Activated B cell treated with CpG ODN at 0.5 μM for 24 hours (primary cell): Measurements from ENCODE around the gene MYCN. TPM values are rescaled to one million over a fixed set of nuclear protein-coding genes. Genes with fewer than 3 reads are reported as not detected.

Source experiments
- ATAC-seq: fragments of 200-7000 bp; cut with Tn5 transposase; one replicate; pipeline ENCODE4 v1.10.0; 2021; ENCODE audit warnings: low read depth, mild to moderate bottlenecking, moderate library complexity
- CTCF ChIA-PET: fragments of 350-600 bp; sonication (Branson Sonifier 250); formaldehyde crosslinking; loops from one replicate; lab custom pipeline; 2021; ENCODE audit warnings: antibody characterized with exemption; lab: Charles Lee
- POLR2A ChIA-PET: fragments of 350-600 bp; sonication (Branson Sonifier 250); formaldehyde crosslinking; loops from one replicate; lab custom pipeline; 2021; ENCODE audit warnings: antibody characterized with exemption; lab: Charles Lee
- DNase-seq: peaks from one replicate; pipeline ENCODE4 v3.0.0; 2022
- H3K27ac Mint-ChIP-seq: one replicate; pipeline ENCODE4 v1.8.0; 2020; ENCODE audit warnings: mixed read lengths
- H3K27me3 Mint-ChIP-seq: one replicate; pipeline ENCODE4 v1.8.0; 2021; ENCODE audit warnings: mixed read lengths
- H3K36me3 Mint-ChIP-seq: one replicate; pipeline ENCODE4 v1.8.0; 2021; ENCODE audit warnings: low read depth, mixed read lengths
- H3K4me1 Mint-ChIP-seq: one replicate; pipeline ENCODE4 v1.8.0; 2021; ENCODE audit warnings: mixed read lengths
- H3K4me3 Mint-ChIP-seq: one replicate; pipeline ENCODE4 v1.8.0; 2020; ENCODE audit warnings: mild to moderate bottlenecking, mixed read lengths
- H3K9me3 Mint-ChIP-seq: one replicate; pipeline ENCODE4 v1.8.0; 2020; ENCODE audit warnings: mixed read lengths
- intact Hi-C: fragments of 100-400 bp; cut with micrococcal nuclease; formaldehyde crosslinking; loops from one replicate; pipeline ENCODE4 v1.15.1; 2024
- total RNA-seq: library from RNA; stranded (reverse); gene quantifications from 2 replicates; pipeline ENCODE4 v1.2.3, GENCODE V29; 2022
- TF ChIP-seq, protein P1 (sequence below): fragments of 200-600 bp; IDR thresholded peaks from one replicate; pipeline ENCODE4 v1.8.0; 2022; ENCODE audit warnings: antibody characterized with exemption, mild to moderate bottlenecking

The MYCN gene
- total RNA-seq, 1 donor from 2014 or later = not detected

DNA sequence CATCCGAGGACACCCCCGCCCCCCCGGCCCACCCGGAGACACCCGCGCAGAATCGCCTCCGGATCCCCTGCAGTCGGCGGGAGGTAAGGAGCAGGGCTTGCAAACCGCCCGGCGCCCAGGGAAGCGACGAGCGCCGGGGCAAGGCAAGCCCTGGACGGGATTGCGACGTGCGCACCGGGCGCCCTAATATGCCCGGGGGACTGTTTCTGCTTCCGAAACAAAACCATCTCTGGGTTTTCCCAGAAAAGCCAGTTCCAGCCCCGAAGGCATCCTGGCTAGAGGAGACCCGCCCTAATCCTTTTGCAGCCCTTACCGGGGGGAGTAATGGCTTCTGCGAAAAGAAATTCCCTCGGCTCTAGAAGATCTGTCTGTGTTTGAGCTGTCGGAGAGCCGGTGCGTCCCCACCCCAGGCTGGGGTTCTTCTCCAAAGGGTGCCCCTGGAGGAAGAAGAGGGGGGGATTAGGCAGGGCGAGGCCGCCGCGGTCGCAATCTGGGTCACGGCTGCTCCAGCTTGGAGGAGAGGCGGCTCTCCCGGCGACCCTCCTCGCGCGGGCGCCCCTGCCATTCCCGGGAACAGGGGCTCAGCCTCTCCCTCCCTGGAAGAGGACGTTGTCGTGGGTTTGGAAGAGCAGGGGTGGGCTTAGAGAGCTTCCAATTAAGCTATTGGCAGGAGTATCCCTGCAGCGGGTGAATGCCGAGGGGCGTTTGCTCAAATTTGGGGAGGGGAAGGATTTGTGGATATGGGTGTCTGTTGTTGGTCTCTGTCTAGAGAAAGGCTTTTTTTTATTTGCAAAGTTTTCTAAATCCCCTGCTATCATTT is 521 bp downstream of the MYCN start:
- Mint-ChIP-seq H3K4me1 (peaks cover 30% of the 10 kb centered on the region), H3K9me3 (no peaks in the 10 kb centered on the region), H3K36me3 (no peaks in the 10 kb centered on the region), H3K27me3 (peaks cover 63% of the 10 kb centered on the region), H3K4me3 (peak overlapping the region; percentile 7), H3K27ac (no peak overlapping the region)
- POLR2A ChIA-PET = no interaction called here
- ATAC-seq (no peak), DNase-seq (no peak)
- intact Hi-C loops = no loop called here
- CTCF ChIA-PET = no interaction called here
- TF ChIP-seq, protein P1, sequence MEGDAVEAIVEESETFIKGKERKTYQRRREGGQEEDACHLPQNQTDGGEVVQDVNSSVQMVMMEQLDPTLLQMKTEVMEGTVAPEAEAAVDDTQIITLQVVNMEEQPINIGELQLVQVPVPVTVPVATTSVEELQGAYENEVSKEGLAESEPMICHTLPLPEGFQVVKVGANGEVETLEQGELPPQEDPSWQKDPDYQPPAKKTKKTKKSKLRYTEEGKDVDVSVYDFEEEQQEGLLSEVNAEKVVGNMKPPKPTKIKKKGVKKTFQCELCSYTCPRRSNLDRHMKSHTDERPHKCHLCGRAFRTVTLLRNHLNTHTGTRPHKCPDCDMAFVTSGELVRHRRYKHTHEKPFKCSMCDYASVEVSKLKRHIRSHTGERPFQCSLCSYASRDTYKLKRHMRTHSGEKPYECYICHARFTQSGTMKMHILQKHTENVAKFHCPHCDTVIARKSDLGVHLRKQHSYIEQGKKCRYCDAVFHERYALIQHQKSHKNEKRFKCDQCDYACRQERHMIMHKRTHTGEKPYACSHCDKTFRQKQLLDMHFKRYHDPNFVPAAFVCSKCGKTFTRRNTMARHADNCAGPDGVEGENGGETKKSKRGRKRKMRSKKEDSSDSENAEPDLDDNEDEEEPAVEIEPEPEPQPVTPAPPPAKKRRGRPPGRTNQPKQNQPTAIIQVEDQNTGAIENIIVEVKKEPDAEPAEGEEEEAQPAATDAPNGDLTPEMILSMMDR = no peak

DNA sequence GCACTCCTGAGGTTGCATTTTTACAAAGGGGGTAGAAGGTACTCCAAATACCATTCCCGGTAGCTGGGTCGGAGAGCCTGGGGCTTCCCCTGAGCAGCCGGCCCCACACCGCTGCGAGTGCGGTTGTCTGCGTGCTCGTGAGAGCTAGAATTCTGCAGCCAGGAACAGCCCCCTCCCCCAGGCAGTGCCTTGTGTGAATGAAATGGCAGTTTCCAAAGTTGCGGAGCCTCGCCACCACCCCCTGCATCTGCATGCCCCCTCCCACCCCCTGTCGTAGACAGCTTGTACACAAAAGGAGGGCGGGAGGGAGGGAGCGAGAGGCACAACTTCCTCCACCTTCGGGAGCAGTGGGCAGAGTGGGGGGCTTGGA is 1.1 kb downstream of the MYCN start:
- no peak for ATAC-seq

DNA sequence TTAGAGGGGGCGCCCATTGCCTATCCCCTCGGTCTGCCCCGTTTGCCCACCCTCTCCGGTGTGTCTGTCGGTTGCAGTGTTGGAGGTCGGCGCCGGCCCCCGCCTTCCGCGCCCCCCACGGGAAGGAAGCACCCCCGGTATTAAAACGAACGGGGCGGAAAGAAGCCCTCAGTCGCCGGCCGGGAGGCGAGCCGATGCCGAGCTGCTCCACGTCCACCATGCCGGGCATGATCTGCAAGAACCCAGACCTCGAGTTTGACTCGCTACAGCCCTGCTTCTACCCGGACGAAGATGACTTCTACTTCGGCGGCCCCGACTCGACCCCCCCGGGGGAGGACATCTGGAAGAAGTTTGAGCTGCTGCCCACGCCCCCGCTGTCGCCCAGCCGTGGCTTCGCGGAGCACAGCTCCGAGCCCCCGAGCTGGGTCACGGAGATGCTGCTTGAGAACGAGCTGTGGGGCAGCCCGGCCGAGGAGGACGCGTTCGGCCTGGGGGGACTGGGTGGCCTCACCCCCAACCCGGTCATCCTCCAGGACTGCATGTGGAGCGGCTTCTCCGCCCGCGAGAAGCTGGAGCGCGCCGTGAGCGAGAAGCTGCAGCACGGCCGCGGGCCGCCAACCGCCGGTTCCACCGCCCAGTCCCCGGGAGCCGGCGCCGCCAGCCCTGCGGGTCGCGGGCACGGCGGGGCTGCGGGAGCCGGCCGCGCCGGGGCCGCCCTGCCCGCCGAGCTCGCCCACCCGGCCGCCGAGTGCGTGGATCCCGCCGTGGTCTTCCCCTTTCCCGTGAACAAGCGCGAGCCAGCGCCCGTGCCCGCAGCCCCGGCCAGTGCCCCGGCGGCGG is 1.7 kb downstream of the MYCN start:
- H3K4me3 Mint-ChIP-seq = peak overlapping the region; percentile 44
- ATAC-seq (no peak), DNase-seq (no peak)
- TF ChIP-seq, protein P1 = no peak
- H3K27ac Mint-ChIP-seq = no peak overlapping the region
- ChIA-PET POLR2A (no interaction called here), CTCF (no interaction called here)
- peaks cover 61% of the 10 kb centered on the region for H3K27me3 Mint-ChIP-seq
- H3K9me3 Mint-ChIP-seq = no peaks in the 10 kb centered on the region
- intact Hi-C loops = no loop called here
- H3K36me3 Mint-ChIP-seq = no peaks in the 10 kb centered on the region
- peaks cover 30% of the 10 kb centered on the region for H3K4me1 Mint-ChIP-seq

More for the DNA sequence above, 1.1 kb downstream of the MYCN start:
- Mint-ChIP-seq H3K4me3 (peak overlapping the region; percentile 7), H3K4me1 (peaks cover 30% of the 10 kb centered on the region), H3K9me3 (no peaks in the 10 kb centered on the region), H3K36me3 (no peaks in the 10 kb centered on the region), H3K27me3 (peaks cover 65% of the 10 kb centered on the region), H3K27ac (no peak overlapping the region)
- intact Hi-C loops = no loop called here
- TF ChIP-seq, protein P1 = no peak
- ChIA-PET POLR2A (no interaction called here), CTCF (no interaction called here)
- DNase-seq = no peak

DNA sequence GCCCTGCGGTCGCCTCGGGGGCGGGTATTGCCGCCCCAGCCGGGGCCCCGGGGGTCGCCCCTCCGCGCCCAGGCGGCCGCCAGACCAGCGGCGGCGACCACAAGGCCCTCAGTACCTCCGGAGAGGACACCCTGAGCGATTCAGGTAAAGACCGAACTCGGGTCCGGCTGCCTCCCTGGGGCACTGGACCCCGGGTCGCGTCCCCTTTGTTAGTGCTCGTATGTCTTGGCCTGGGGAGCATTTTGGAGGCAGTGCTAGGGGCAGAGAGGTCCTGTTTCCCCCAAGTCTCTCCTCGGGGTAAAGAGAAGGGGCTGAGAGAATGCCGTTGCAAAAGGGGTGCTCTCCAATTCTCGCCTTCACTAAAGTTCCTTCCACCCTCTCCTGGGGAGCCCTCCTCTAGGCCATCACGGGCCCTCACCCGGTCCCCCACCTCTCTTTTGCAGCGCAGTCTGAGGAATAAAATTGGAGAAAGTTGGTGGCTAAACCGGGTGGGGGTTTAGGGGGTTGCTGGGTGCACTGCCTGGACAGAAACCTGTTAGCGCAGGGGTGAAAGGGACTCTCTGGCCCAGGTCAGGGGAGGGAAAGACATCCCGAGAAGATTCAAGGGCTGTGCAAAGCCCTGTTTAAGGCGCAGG is 2.5 kb downstream of the MYCN start:
- no peak for ATAC-seq
- Mint-ChIP-seq H3K4me1 (peaks cover 30% of the 10 kb centered on the region), H3K36me3 (no peaks in the 10 kb centered on the region), H3K27ac (no peak overlapping the region), H3K4me3 (peak overlapping the region; percentile 15), H3K9me3 (no peaks in the 10 kb centered on the region), H3K27me3 (peaks cover 54% of the 10 kb centered on the region)
- ChIA-PET POLR2A (no interaction called here), CTCF (no interaction called here)
- DNase-seq = no peak
- intact Hi-C loops = no loop called here
- TF ChIP-seq, protein P1 = no peak
